Common myeloid progenitor, CD34-positive (primary cell): ENCODE data around the gene EFCAB6.
A peak's percentile ranks its signal among the peaks of the same experiment; 100 is the strongest.

Experiments
- CTCF ChIA-PET: fragments of 350-600 bp; sonication (Branson Sonifier 250); formaldehyde crosslinking; loops from one replicate; lab custom pipeline; 2021; ENCODE audit warnings: antibody characterized with exemption; lab: Charles Lee
- POLR2A ChIA-PET: fragments of 350-600 bp; sonication (Branson Sonifier 250); formaldehyde crosslinking; loops from one replicate; lab custom pipeline; 2021; ENCODE audit warnings: antibody characterized with exemption; lab: Charles Lee
- DNase-seq, 3 donors: peaks; one replicate each; pipeline versions ENCODE4 v3.0.0 to v3.0.0-alpha.2; 2013
- H3K27ac ChIP-seq, 2 experiments: 1 replicate in 1 of 2; 2 replicates in 1 of 2; pipeline ENCODE4 v1.7.0; 2013; ENCODE audit warnings: inconsistent platforms in 2 of 2, low read length in 2 of 2, mild to moderate bottlenecking in 2 of 2, low read depth in 1 of 2, moderate library complexity in 1 of 2; ENCODE audit not compliant: severe bottlenecking in 2 of 2, insufficient read depth in 1 of 2, poor library complexity in 1 of 2
- H3K27me3 ChIP-seq, 5 experiments: replicated peaks in 2 of 5; 1 replicate in 3 of 5; 2 replicates in 2 of 5; pipeline versions ENCODE4 v1.6.1 to v1.7.0; 2013; ENCODE audit warnings: low read length in 4 of 5, mild to moderate bottlenecking in 2 of 5, moderate library complexity in 2 of 5, inconsistent platforms in 1 of 5; ENCODE audit not compliant: insufficient read depth in 5 of 5, control insufficient read depth in 4 of 5
- H3K36me3 ChIP-seq, 4 experiments: 1 replicate in 2 of 4; 2 replicates in 2 of 4; pipeline versions ENCODE4 v1.6.1 to v1.7.0; 2013; ENCODE audit warnings: low read length in 3 of 4, control low read depth in 1 of 4, mild to moderate bottlenecking in 1 of 4; ENCODE audit not compliant: control insufficient read depth in 4 of 4, insufficient read depth in 4 of 4
- H3K4me1 ChIP-seq, 4 experiments: 1 replicate in 3 of 4; 2 replicates in 1 of 4; pipeline versions ENCODE4 v1.6.1 to v1.7.1; 2013; ENCODE audit warnings: low read length in 3 of 4, mild to moderate bottlenecking in 3 of 4, control low read depth in 1 of 4, inconsistent platforms in 1 of 4, moderate library complexity in 1 of 4; ENCODE audit not compliant: control insufficient read depth in 4 of 4, insufficient read depth in 4 of 4; ENCODE audit errors: control extremely low read depth in 1 of 4
- H3K4me3 ChIP-seq, 7 experiments: 1 replicate in 4 of 7; 2 replicates in 3 of 7; pipeline versions ENCODE4 v1.5.1 to v1.7.0; 2013; ENCODE audit warnings: mild to moderate bottlenecking in 7 of 7, low read length in 6 of 7, moderate library complexity in 6 of 7, inconsistent platforms in 2 of 7, low read depth in 2 of 7, control low read depth in 1 of 7; ENCODE audit not compliant: insufficient read depth in 4 of 7, control insufficient read depth in 1 of 7; ENCODE audit errors: extremely low read depth in 1 of 7
- H3K9me3 ChIP-seq, 5 experiments: 1 replicate in 4 of 5; 2 replicates in 1 of 5; pipeline versions ENCODE4 v1.6.1 to v1.7.1; 2013; ENCODE audit warnings: low read length in 4 of 5, mild to moderate bottlenecking in 2 of 5, inconsistent platforms in 1 of 5, low read depth in 1 of 5, moderate library complexity in 1 of 5; ENCODE audit not compliant: control insufficient read depth in 4 of 5, insufficient read depth in 2 of 5; ENCODE audit errors: control extremely low read depth in 1 of 5
- whole genome bisulfite sequencing: methylation state at CpG from one replicate; pipeline ENCODE4 v1.1.5; 2013; ENCODE audit not compliant: insufficient coverage; 5-methylcytosine and 5-hydroxymethylcytosine counted together

EFCAB6 gene

DNA sequence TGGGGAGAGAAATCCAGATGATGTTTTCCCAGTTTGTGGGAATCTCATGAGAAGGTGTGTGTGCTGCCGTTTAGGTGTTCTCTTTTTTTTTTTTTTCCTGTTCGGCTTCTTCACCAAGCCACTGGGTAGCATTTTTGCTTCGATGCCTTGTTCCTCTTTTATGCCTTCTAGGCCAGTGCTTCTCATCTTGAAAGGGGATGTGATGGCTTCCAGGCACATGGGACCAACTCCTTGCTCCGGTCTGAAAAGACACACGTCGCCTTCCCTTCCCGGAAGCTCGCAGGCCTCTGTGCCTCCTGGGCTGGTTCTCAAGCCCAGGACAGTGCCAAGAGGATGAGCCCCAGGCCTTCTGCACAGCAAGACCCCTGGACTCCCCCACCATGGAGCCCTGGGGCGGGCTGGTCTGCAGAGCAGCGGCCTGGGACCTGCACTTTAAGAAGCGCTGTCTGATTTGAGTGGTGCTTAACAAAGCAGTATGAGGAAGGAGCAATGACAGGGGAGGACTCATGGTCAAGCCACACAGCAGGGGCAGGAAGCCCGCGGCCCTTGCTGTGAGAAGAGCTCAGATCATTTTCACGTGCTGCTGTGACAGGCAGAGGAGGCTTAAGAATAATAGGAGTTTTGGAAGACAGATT is 241.5 kb downstream of the EFCAB6 start:
- Histone ChIP-seq H3K36me3 (no peaks in the 10 kb centered on the region), H3K9me3 (no peaks in the 10 kb centered on the region), H3K4me1 (no peaks in the 10 kb centered on the region), H3K27ac (no peak overlapping the region), H3K4me3 (no peak overlapping the region), H3K27me3 (peaks cover 0 to 5% (median 0%) of the 10 kb centered on the region in 5 experiments)
- ChIA-PET CTCF (no interaction called here), POLR2A (no interaction called here)
- 66% methylated on average over 10 of the region's 14 CpGs for WGBS
- peak in 2 of 3 donors; percentile 14 to 16 for DNase-seq

DNA sequence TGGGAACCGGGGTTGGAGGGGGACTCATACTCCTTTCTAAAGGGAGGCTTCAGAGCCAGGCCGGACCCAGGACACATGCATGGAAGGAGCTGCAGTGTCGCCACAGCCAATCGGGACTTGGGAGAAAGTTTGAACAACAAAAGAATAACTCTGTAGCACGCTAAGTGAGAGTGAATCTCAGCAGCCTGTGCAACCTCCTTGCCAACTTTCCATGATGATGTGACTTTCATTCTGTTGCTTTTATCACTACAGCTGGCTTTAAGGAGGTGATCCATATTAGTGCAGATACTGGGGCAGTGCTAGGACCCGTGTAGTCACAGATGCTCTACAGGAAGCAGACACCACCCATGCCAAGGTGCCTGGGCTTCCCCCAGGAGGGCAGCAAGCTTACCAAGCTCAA is 243.0 kb downstream of the EFCAB6 start:
- H3K4me3 ChIP-seq = no peak overlapping the region
- DNase-seq = no peak
- H3K9me3 ChIP-seq = no peaks in the 10 kb centered on the region
- H3K27ac ChIP-seq = no peak overlapping the region
- WGBS = 96% methylated on average over 6 of the region's 6 CpGs
- H3K4me1 ChIP-seq = no peaks in the 10 kb centered on the region
- H3K36me3 ChIP-seq = no peaks in the 10 kb centered on the region
- peaks cover 0 to 3% (median 0%) of the 10 kb centered on the region in 5 experiments for H3K27me3 ChIP-seq
- CTCF ChIA-PET = no interaction called here
- POLR2A ChIA-PET = no interaction called here

DNA sequence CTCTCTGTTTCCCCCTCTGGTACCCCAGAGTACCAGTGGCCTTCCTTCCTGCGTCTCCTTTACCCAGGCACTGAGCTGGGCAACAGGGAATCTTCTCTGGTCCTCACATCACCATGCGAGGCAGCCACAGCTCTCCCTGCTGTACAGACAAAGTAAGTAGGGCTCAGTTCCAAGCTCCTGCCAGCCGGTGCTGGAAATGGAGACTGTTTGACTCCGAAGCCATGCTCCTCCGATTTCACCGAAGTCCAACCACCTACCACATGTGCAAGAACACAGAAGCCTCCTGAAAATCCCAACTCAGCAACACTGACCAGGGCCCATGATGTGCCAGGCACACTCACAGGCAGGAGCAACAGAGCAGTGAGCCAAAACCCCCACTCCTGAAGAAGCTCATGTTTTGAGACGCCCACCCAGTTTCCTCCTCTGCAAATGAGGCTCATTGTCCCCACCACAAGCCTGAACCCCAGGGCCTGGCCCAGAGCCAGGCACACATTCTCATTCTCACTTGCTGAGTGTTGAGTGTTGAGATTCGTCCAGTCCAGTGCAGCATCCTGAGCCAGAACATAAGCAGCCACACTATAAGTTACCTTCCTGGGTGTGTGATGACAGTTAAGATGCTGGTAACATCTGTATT is 244.3 kb downstream of the EFCAB6 start:
- CTCF ChIA-PET = no interaction called here
- WGBS = 94% methylated on average over 3 of the region's 8 CpGs
- no peak for DNase-seq
- Histone ChIP-seq H3K27me3 (peaks cover 0 to 3% (median 0%) of the 10 kb centered on the region in 5 experiments), H3K9me3 (no peaks in the 10 kb centered on the region), H3K4me3 (no peak overlapping the region), H3K4me1 (no peaks in the 10 kb centered on the region), H3K36me3 (no peaks in the 10 kb centered on the region), H3K27ac (no peak overlapping the region)
- POLR2A ChIA-PET = no interaction called here

DNA sequence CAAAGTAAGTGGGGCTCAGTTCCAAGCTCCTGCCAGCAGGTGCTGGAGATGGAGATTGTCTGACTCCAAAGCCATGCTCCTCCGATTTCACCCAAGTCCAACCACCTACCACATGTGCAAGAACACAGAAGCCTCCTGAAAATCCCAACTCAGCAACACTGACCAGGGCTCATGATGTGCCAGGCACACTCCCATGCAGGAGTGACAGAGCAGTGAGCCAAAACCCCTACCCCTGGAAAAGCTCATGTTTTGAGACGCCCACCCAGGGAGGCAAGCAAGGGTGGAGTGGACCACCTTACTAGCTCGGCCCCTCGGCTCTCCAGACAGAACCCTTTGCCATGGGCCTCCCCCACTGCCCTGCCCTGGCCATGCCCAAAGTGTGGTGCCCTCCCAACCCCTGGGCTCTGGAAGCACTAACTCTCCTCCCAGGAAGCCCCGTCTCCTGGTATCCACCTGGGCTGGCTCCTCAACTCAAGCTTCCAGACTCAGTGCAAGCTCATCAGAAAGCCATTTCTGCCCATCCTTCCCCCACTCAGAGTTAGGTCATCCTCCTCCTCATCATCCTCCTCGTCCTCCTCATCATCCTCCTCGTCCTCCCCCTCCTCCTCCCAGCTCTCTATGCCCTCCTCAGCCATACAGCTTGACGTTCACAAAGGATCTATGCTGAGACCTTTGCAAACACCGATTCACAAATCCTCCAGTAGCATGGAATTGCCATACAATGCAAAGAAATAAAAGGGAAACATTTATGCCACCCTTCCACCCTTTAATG is 245.4 kb downstream of the EFCAB6 start:
- Histone ChIP-seq H3K9me3 (no peaks in the 10 kb centered on the region), H3K27me3 (no peaks in the 10 kb centered on the region), H3K4me3 (no peak overlapping the region), H3K4me1 (no peaks in the 10 kb centered on the region), H3K27ac (no peak overlapping the region), H3K36me3 (no peaks in the 10 kb centered on the region)
- ChIA-PET POLR2A (no interaction called here), CTCF (no interaction called here)
- WGBS = 97% methylated on average over 8 of the region's 9 CpGs
- no peak for DNase-seq

DNA sequence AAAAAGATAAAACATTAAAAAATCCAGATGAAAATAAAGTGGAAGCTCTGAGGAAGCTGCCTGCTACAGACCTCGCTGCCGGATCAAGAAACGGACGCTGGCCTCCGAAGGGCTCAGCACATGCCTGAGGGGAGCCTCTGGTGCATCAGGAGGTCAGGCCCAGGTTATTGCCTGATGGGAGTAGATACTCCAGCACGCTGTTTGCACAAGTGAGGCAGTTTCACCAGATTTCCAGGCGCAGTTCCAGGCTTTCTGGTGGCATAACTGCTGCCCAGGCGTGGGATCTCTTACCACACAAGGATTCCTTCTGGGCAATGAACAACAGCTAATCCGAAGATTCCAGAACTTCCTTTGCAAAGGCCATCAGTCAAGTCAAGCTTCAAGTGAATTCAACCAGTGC is 246.1 kb downstream of the EFCAB6 start:
- no peaks in the 10 kb centered on the region for H3K36me3 ChIP-seq
- H3K4me3 ChIP-seq = no peak overlapping the region
- H3K4me1 ChIP-seq = no peaks in the 10 kb centered on the region
- H3K27ac ChIP-seq = no peak overlapping the region
- no peaks in the 10 kb centered on the region for H3K9me3 ChIP-seq
- POLR2A ChIA-PET = no interaction called here
- CTCF ChIA-PET = no interaction called here
- 96% methylated on average over 9 of the region's 9 CpGs for WGBS
- no peak for DNase-seq
- no peaks in the 10 kb centered on the region for H3K27me3 ChIP-seq

DNA sequence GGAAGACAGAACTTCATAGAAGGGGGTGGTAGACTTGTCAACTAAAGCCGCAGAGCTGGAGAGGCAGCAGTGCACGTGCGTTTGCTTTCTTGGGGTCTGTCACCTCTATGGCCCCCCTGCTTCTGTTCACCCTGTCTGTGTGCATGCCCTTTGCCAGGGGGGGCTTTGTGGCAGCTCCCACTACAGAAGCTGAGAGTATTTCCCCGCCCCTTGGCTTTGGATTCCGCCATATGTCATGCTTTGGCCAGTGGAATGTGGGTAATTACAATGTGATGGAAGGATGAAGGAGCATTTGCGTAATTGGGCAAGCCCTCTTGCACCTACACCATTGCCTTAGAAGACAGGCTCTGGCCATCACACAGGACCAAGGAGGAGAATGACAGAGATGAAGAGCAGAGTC is 247.2 kb downstream of the EFCAB6 start:
- 91% methylated on average over 3 of the region's 6 CpGs for WGBS
- ChIA-PET CTCF (interaction anchor here (0.9 kb wide), 1 partner anchor 12 kb away, joined by 4 read pairs; no protein-coding TSS in a partner anchor), POLR2A (interaction anchor here (0.6 kb wide), 1 partner anchor 11 kb away, joined by 3 read pairs; no protein-coding TSS in a partner anchor)
- DNase-seq = no peak
- no peaks in the 10 kb centered on the region for H3K36me3 ChIP-seq
- H3K27ac ChIP-seq = no peak overlapping the region
- no peaks in the 10 kb centered on the region for H3K9me3 ChIP-seq
- no peaks in the 10 kb centered on the region for H3K4me1 ChIP-seq
- no peak overlapping the region for H3K4me3 ChIP-seq
- H3K27me3 ChIP-seq = no peaks in the 10 kb centered on the region

DNA sequence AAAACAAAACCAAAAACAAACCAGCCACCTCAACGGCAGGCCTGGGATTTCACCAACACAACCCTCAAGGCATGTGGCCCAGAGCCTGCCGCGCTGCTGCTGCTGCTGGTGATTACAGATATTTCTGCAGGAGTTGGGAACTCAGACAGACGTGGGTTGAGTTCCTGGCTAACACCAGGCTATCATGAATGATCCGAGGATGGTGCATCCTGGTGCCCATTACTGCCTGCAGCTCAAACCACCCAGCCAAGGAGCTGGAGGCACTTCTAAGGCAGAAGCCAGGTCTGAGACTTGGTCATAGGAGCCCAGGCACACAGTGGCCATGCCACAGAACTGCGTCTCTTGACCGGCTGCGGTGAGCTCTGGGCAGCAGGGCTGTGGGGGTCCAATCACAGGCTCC is 248.5 kb downstream of the EFCAB6 start:
- Histone ChIP-seq H3K4me1 (no peaks in the 10 kb centered on the region), H3K27me3 (no peaks in the 10 kb centered on the region)

More for the DNA sequence above, 248.5 kb downstream of the EFCAB6 start:
- POLR2A ChIA-PET = no interaction called here
- Histone ChIP-seq H3K27ac (no peak overlapping the region), H3K36me3 (no peaks in the 10 kb centered on the region), H3K4me3 (no peak overlapping the region), H3K9me3 (no peaks in the 10 kb centered on the region)
- DNase-seq = no peak
- CTCF ChIA-PET = no interaction called here
- 96% methylated on average over 7 of the region's 8 CpGs for WGBS
